Breast epithelium (tissue), 4 donors: ENCODE data around the gene ACOXL. TPM values are rescaled to one million over a fixed set of nuclear protein-coding genes. Genes with fewer than 3 reads are reported as not detected.

Experiments used
- DNase-seq, 2 donors: peaks; one replicate each; pipeline ENCODE4 v3.0.0-alpha.2; 2019; ENCODE audit warnings: low spot score in 2 of 2
- H3K27ac ChIP-seq, 2 donors: fragments of 200-600 bp; sonication (generic) in 1 of 2; one replicate each; pipeline ENCODE4 v1.5.1; 2016 to 2019; ENCODE audit warnings: mild to moderate bottlenecking in 1 of 2
- H3K27me3 ChIP-seq, 2 donors: fragments of 200-600 bp; sonication (generic) in 1 of 2; one replicate each; pipeline versions ENCODE4 v1.5.1 to v1.6.0; 2017 to 2019; ENCODE audit warnings: control low read depth in 1 of 2, mild to moderate bottlenecking in 1 of 2
- H3K36me3 ChIP-seq: fragments of 200-600 bp; one replicate; pipeline ENCODE4 v1.5.1; 2019
- H3K4me1 ChIP-seq, 2 donors: fragments of 200-600 bp; sonication (generic); one replicate each; pipeline ENCODE4 v1.5.1; 2016 to 2019; ENCODE audit warnings: control low read depth in 1 of 2
- H3K4me3 ChIP-seq, 3 donors: fragments of 200-600 bp; sonication (generic); 1 replicate in 2 of 3; 2 replicates in 1 of 3; pipeline ENCODE4 v1.5.1; 2016 to 2019; ENCODE audit warnings: mild to moderate bottlenecking in 3 of 3, moderate library complexity in 2 of 3
- H3K9me3 ChIP-seq, 2 donors: fragments of 200-600 bp; sonication (generic) in 1 of 2; one replicate each; pipeline ENCODE4 v1.5.1; 2016 to 2019; ENCODE audit warnings: control low read depth in 1 of 2
- CTCF ChIP-seq, 3 donors: fragments of 450-650 bp; IDR thresholded peaks; one replicate each; pipeline ENCODE4 v1.5.1; 2016 to 2017; ENCODE audit warnings: antibody characterized with exemption in 3 of 3, mild to moderate bottlenecking in 3 of 3, moderate library complexity in 3 of 3
- POLR2A ChIP-seq: fragments of 450-650 bp; IDR thresholded peaks from one replicate; pipeline ENCODE4 v1.6.1; 2016; ENCODE audit warnings: antibody characterized with exemption, mild to moderate bottlenecking, moderate library complexity
- POLR2AphosphoS5 ChIP-seq, 3 donors: sonication (generic); formaldehyde crosslinking; IDR thresholded peaks; one replicate each; pipeline ENCODE4 v1.6.1; 2017; ENCODE audit warnings: antibody characterized with exemption in 3 of 3
- intact Hi-C: fragments of 100-400 bp; cut with DNase I; formaldehyde crosslinking; loops from one replicate; pipeline ENCODE4 v1.15.1; 2023; ENCODE audit warnings: low total_unique reads
- total RNA-seq, 3 donors: library from RNA; depleted of rRNA; stranded (reverse); fragments of >200 nt; gene quantifications; one replicate each; pipeline ENCODE4 v1.1.0, GENCODE V29; 2016

The ACOXL gene
- total RNA-seq, 3 donors from 2014 or later: not detected

GRCh38 chr2:110805894-110806452 lies 73.6 kb downstream of the ACOXL start:
- Histone ChIP-seq H3K9me3 (peaks cover 0 to 10% of the 10 kb centered on the region in 2 donors), H3K36me3 (no peaks in the 10 kb centered on the region), H3K27ac (no peak overlapping the region), H3K4me1 (no peaks in the 10 kb centered on the region), H3K27me3 (peaks cover 0 to 3% of the 10 kb centered on the region in 2 donors), H3K4me3 (no peak overlapping the region)
- intact Hi-C loops: no loop called here
- DNase-seq: no peak
- TF ChIP-seq POLR2A: no peak
- no peak for TF ChIP-seq POLR2AphosphoS5 (IDR thresholded peaks at IDR 0.05)
- no peak for TF ChIP-seq CTCF (IDR thresholded peaks at IDR 0.05)

GRCh38 chr2:110807522-110807921 lies 75.1 kb downstream of the ACOXL start:
- intact Hi-C loops: no loop called here
- H3K4me1 ChIP-seq: no peaks in the 10 kb centered on the region
- DNase-seq: no peak
- H3K36me3 ChIP-seq: no peaks in the 10 kb centered on the region
- TF ChIP-seq CTCF (IDR thresholded peaks at IDR 0.05) (no peak), POLR2AphosphoS5 (IDR thresholded peaks at IDR 0.05) (no peak), POLR2A (no peak)
- peaks cover 0 to 10% of the 10 kb centered on the region in 2 donors for H3K9me3 ChIP-seq
- no peak overlapping the region for H3K27ac ChIP-seq
- H3K4me3 ChIP-seq: no peak overlapping the region
- H3K27me3 ChIP-seq: peaks cover 0 to 3% of the 10 kb centered on the region in 2 donors

GRCh38 chr2:110810404-110810803 lies 78.0 kb downstream of the ACOXL start:
- H3K4me3 ChIP-seq: no peak overlapping the region
- no peak overlapping the region for H3K27ac ChIP-seq
- H3K36me3 ChIP-seq: no peaks in the 10 kb centered on the region
- no peaks in the 10 kb centered on the region for H3K27me3 ChIP-seq
- no peaks in the 10 kb centered on the region for H3K4me1 ChIP-seq
- DNase-seq: no peak
- intact Hi-C loops: no loop called here
- no peaks in the 10 kb centered on the region for H3K9me3 ChIP-seq
- no peak for TF ChIP-seq CTCF (IDR thresholded peaks at IDR 0.05)

DNA sequence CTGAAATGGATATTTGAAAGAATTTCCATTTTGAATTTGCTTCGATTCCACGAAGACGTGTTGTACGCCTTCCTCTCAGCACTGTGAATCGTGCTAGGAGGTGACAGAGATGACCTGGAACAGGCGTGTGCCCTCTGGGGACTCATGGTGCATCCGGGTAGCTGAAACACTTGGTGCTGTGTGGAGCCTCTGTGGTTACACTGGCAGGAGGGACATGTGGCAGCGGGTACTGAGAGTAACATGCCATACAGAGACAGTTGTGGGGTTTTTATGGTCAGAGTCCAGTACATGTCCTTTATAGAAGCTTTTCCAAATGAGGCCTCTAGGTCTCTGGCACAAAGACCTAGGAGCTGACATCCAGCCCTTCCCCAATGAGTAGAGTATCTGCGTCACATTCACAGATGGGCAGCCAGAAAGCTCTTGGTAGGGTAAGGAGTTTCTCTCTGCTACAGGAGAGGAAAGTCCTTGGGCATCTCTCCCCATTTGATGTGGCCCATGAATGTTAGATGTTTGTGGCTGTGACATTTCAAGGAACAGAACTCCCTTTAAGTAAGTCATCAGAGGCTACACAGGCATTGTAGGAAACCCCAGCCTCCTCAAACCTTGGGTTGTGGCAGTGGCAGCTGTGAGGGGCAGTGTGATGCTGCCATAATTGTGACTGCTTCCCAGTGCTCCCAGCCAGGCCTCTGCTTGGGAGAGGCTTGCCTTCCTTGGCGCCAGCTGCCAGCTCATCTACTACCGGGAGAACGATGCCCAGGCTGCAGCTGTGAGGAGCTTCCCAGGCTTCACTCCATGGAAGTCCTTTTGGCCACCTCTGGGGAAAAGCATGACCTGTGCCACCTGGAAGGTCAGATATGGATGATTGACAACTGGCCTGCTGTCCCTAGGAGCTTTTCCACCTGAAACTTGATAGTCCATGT lies 80.6 kb downstream of the ACOXL start:
- no peak overlapping the region for H3K4me3 ChIP-seq
- H3K4me1 ChIP-seq: no peaks in the 10 kb centered on the region
- TF ChIP-seq POLR2AphosphoS5 (IDR thresholded peaks at IDR 0.05) (no peak), POLR2A (no peak), CTCF (IDR thresholded peaks at IDR 0.05) (no peak)
- H3K36me3 ChIP-seq: no peaks in the 10 kb centered on the region
- H3K27ac ChIP-seq: no peak overlapping the region
- H3K27me3 ChIP-seq: no peaks in the 10 kb centered on the region
- no peaks in the 10 kb centered on the region for H3K9me3 ChIP-seq
- intact Hi-C loops: no loop called here
- DNase-seq: no peak

- Histone ChIP-seq H3K4me3 (no peak overlapping the region), H3K27me3 (no peaks in the 10 kb centered on the region), H3K4me1 (no peaks in the 10 kb centered on the region), H3K36me3 (no peaks in the 10 kb centered on the region), H3K27ac (no peak overlapping the region), H3K9me3 (no peaks in the 10 kb centered on the region)
- DNase-seq: no peak
- TF ChIP-seq POLR2A (no peak), POLR2AphosphoS5 (IDR thresholded peaks at IDR 0.05) (no peak), CTCF (IDR thresholded peaks at IDR 0.05) (no peak)
- intact Hi-C loops: no loop called here
These were observed 81.5 kb downstream of the ACOXL start for GRCh38 chr2:110813896-110814295.
